H9 (cell line): ENCODE data around the gene YPEL1. TPM values are rescaled to one million over a fixed set of nuclear protein-coding genes. Genes with fewer than 3 reads are reported as not detected.

ENCODE experiments used
- DNase-seq: peaks from one replicate; pipeline ENCODE4 v3.0.0-alpha.2; 2017
- H2AFZ ChIP-seq: one replicate; pipeline ENCODE4 v1.6.1; 2013; ENCODE audit warnings: mild to moderate bottlenecking, low read length, control low read depth, moderate library complexity
- H2AK5ac ChIP-seq: 2 replicates; pipeline ENCODE4 v1.6.1; 2013; ENCODE audit warnings: low read length, control low read depth, mixed read lengths; ENCODE audit not compliant: insufficient read length
- H2BK120ac ChIP-seq: one replicate; pipeline ENCODE4 v1.6.1; 2013; ENCODE audit warnings: low read depth, mild to moderate bottlenecking, low read length, control low read depth, inconsistent platforms; ENCODE audit not compliant: poor library complexity, severe bottlenecking
- H2BK12ac ChIP-seq: 2 replicates; pipeline ENCODE4 v1.6.1; 2013; ENCODE audit warnings: low read length, control low read depth, mixed read lengths, low read depth; ENCODE audit not compliant: insufficient read length
- H2BK15ac ChIP-seq: 2 replicates; pipeline ENCODE4 v1.6.1; 2013; ENCODE audit warnings: low read depth, low read length, control low read depth
- H2BK20ac ChIP-seq: one replicate; pipeline ENCODE4 v1.6.1; 2013; ENCODE audit warnings: low read depth, mild to moderate bottlenecking, low read length, control low read depth, inconsistent platforms; ENCODE audit not compliant: poor library complexity, severe bottlenecking
- H2BK5ac ChIP-seq: 2 replicates; pipeline ENCODE4 v1.6.1; 2013; ENCODE audit warnings: low read length, control low read depth, mixed read lengths; ENCODE audit not compliant: insufficient read length
- H3K14ac ChIP-seq: 2 replicates; pipeline ENCODE4 v1.6.1; 2013; ENCODE audit warnings: low read length, control low read depth; ENCODE audit not compliant: insufficient read depth
- H3K18ac ChIP-seq: 2 replicates; pipeline ENCODE4 v1.6.1; 2013; ENCODE audit warnings: low read depth, mild to moderate bottlenecking, mixed read lengths, low read length, control low read depth; ENCODE audit not compliant: insufficient read length
- H3K23ac ChIP-seq: 2 replicates; pipeline ENCODE4 v1.6.1; 2013; ENCODE audit warnings: low read length, control low read depth, mixed read lengths, low read depth; ENCODE audit not compliant: insufficient read length
- H3K23me2 ChIP-seq: 2 replicates; pipeline ENCODE4 v1.6.1; 2013; ENCODE audit warnings: low read depth, mild to moderate bottlenecking, mixed read lengths, low read length, control low read depth; ENCODE audit not compliant: insufficient read length, poor library complexity, severe bottlenecking
- H3K27ac ChIP-seq: 2 replicates; pipeline ENCODE4 v1.5.1; 2013; ENCODE audit warnings: low read length, control low read depth, mixed read lengths, low read depth; ENCODE audit not compliant: insufficient read length
- H3K27me3 ChIP-seq: 2 replicates; pipeline ENCODE4 v1.6.1; 2013; ENCODE audit warnings: low read length, control low read depth, inconsistent platforms; ENCODE audit not compliant: insufficient read depth
- H3K4ac ChIP-seq: 2 replicates; pipeline ENCODE4 v1.6.1; 2013; ENCODE audit warnings: low read depth, mild to moderate bottlenecking, control low read depth, inconsistent platforms, low read length, moderate library complexity
- H3K4me1 ChIP-seq: 2 replicates; pipeline ENCODE4 v1.6.1; 2013; ENCODE audit warnings: low read length, control low read depth, inconsistent platforms; ENCODE audit not compliant: insufficient read depth
- H3K4me2 ChIP-seq: 2 replicates; pipeline ENCODE4 v1.6.1; 2013; ENCODE audit warnings: low read length, control low read depth, mixed read lengths; ENCODE audit not compliant: insufficient read length, insufficient read depth
- H3K56ac ChIP-seq: 2 replicates; pipeline ENCODE4 v1.6.1; 2013; ENCODE audit warnings: low read depth, mild to moderate bottlenecking, mixed read lengths, low read length, control low read depth; ENCODE audit not compliant: insufficient read length
- H3K79me1 ChIP-seq: 2 replicates; pipeline ENCODE4 v1.6.1; 2013; ENCODE audit warnings: low read depth, mild to moderate bottlenecking, moderate library complexity, low read length, control low read depth, inconsistent platforms; ENCODE audit not compliant: insufficient read depth, poor library complexity, severe bottlenecking
- H3K79me2 ChIP-seq: 2 replicates; pipeline ENCODE4 v1.6.1; 2013; ENCODE audit warnings: low read length, control low read depth, inconsistent platforms; ENCODE audit not compliant: insufficient read depth
- H3K9ac ChIP-seq: 2 replicates; pipeline ENCODE4 v1.6.1; 2013; ENCODE audit warnings: low read length, control low read depth, mixed read lengths; ENCODE audit not compliant: insufficient read length; ENCODE audit errors: extremely low read depth
- H3K9me3 ChIP-seq: one replicate; pipeline ENCODE4 v1.6.1; 2013; ENCODE audit warnings: low read depth, low read length, inconsistent platforms; ENCODE audit not compliant: control insufficient read depth
- H3T11ph ChIP-seq: one replicate; pipeline ENCODE4 v1.6.1; 2013; ENCODE audit warnings: mild to moderate bottlenecking, low read length, control low read depth, inconsistent platforms
- H4K20me1 ChIP-seq: one replicate; pipeline ENCODE4 v1.6.1; 2013; ENCODE audit not compliant: control insufficient read depth, insufficient read length, insufficient read depth
- H4K5ac ChIP-seq: 2 replicates; pipeline ENCODE4 v1.6.1; 2013; ENCODE audit warnings: low read depth, mild to moderate bottlenecking, mixed read lengths, low read length, control low read depth; ENCODE audit not compliant: insufficient read length
- H4K8ac ChIP-seq: replicated peaks from 2 replicates; pipeline ENCODE4 v1.6.1; 2013; ENCODE audit warnings: low read length, control low read depth, mixed read lengths, low read depth; ENCODE audit not compliant: insufficient read length
- H4K91ac ChIP-seq: 2 replicates; pipeline ENCODE4 v1.6.1; 2013; ENCODE audit warnings: low read depth, mild to moderate bottlenecking, moderate library complexity, mixed read lengths, low read length, control low read depth; ENCODE audit not compliant: insufficient read length
- H3K27ac Mint-ChIP-seq, 3 experiments: 2 replicates in 2 of 3; 3 replicates in 1 of 3; pipeline ENCODE4 v1.8.0; 2020 to 2021; ENCODE audit warnings: mixed read lengths in 3 of 3, mild to moderate bottlenecking in 1 of 3, moderate library complexity in 1 of 3
- H3K27me3 Mint-ChIP-seq: 2 replicates; pipeline ENCODE4 v1.8.0; 2021; ENCODE audit warnings: low read depth, mild to moderate bottlenecking, moderate library complexity, mixed read lengths
- H3K36me3 Mint-ChIP-seq, 3 experiments: 2 replicates in 2 of 3; 3 replicates in 1 of 3; pipeline ENCODE4 v1.8.0; 2020 to 2021; ENCODE audit warnings: low read depth in 3 of 3, mixed read lengths in 3 of 3; ENCODE audit not compliant: insufficient read depth in 1 of 3
- H3K4me1 Mint-ChIP-seq, 2 experiments: 2 replicates each; pipeline ENCODE4 v1.8.0; 2020; ENCODE audit warnings: mixed read lengths in 2 of 2
- H3K4me3 Mint-ChIP-seq, 2 experiments: 2 replicates in 1 of 2; 3 replicates in 1 of 2; pipeline ENCODE4 v1.8.0; 2020 to 2021; ENCODE audit warnings: mild to moderate bottlenecking in 2 of 2, mixed read lengths in 2 of 2, moderate library complexity in 1 of 2
- H3K9me3 Mint-ChIP-seq, 2 experiments: 2 replicates in 1 of 2; 3 replicates in 1 of 2; pipeline ENCODE4 v1.8.0; 2020; ENCODE audit warnings: mild to moderate bottlenecking in 2 of 2, mixed read lengths in 2 of 2, moderate library complexity in 1 of 2
- WGBS: extraction: QIAGEN DNeasy Blood & Tissue Kit; methylation state at CpG from one replicate; pipeline ENCODE4 v1.1.7; 2013; ENCODE audit warnings: missing lambda C conversion rate, low lambda C conversion rate, mixed read lengths; ENCODE audit not compliant: insufficient read length; ENCODE audit errors: extremely low coverage; 5-methylcytosine and 5-hydroxymethylcytosine counted together
- total RNA-seq: library from RNA; stranded (reverse); gene quantifications from 2 replicates; pipeline ENCODE4 v1.2.1, GENCODE V29; 2021
- TF ChIP-seq, protein P1 (sequence below): fragments of 200-600 bp; sonication (generic); conservative IDR thresholded peaks from 3 replicates; pipeline ENCODE4 v1.8.0; 2021; ENCODE audit warnings: antibody characterized with exemption, mild to moderate bottlenecking

YPEL1 gene
- total RNA-seq, 1 experiment from 2014 or later, result 5.4 TPM

DNA sequence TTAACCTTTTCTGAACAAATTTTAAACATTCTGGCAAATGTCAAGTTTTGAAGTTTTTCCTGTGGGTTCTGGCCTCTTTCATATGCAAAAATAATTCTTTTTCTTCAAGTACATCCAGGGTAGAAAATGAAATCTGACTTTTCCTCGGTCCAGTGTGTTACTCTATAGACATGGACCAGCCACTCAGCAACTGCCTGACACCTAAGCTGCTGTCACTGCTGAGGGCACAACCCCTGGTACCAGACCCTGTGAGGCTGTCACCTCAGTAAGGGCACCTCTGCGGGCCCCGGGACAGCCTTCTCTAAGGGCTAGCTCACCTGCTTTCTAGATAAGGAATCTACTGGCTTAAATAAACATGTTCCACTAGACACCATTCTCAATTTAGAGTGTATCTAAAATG lies 36.0 kb downstream of the YPEL1 start:
- no peak overlapping the region for H2BK15ac ChIP-seq
- peaks cover 21 to 61% (median 49%) of the 10 kb centered on the region in 3 experiments for H3K36me3 Mint-ChIP-seq
- H2BK120ac ChIP-seq, result no peak overlapping the region
- H3K4me1 Mint-ChIP-seq, result 0 out of 4 replicates have a peak, but pooled peaks cover 0 to 2% of the 10 kb centered on the region in 2 experiments
- no peaks in the 10 kb centered on the region for H3K23me2 ChIP-seq
- H3K27ac ChIP-seq, result no peak overlapping the region
- H3K4me3 Mint-ChIP-seq, result no peak overlapping the region
- no peak overlapping the region for H3K14ac ChIP-seq
- no peak overlapping the region for H3K23ac ChIP-seq
- no peak overlapping the region for H3K4ac ChIP-seq
- no peaks in the 10 kb centered on the region for H3K9me3 Mint-ChIP-seq
- peak overlapping the region in 1 of 3 experiments; percentile 70; a peak in 1 of 7 replicates for H3K27ac Mint-ChIP-seq
- H3T11ph ChIP-seq, result no peak overlapping the region
- DNase-seq, result no peak
- no peak overlapping the region for H2BK5ac ChIP-seq
- H3K4me2 ChIP-seq, result no peak overlapping the region
- H3K27me3 ChIP-seq, result no peaks in the 10 kb centered on the region
- no peak overlapping the region for H2BK20ac ChIP-seq
- no CpG with 5 or more reads among the region's 3 CpGs for WGBS
- H3K27me3 Mint-ChIP-seq, result no peaks in the 10 kb centered on the region
- H3K79me2 ChIP-seq, result no peaks in the 10 kb centered on the region
- no peak overlapping the region for H4K5ac ChIP-seq
- TF ChIP-seq, protein P1, sequence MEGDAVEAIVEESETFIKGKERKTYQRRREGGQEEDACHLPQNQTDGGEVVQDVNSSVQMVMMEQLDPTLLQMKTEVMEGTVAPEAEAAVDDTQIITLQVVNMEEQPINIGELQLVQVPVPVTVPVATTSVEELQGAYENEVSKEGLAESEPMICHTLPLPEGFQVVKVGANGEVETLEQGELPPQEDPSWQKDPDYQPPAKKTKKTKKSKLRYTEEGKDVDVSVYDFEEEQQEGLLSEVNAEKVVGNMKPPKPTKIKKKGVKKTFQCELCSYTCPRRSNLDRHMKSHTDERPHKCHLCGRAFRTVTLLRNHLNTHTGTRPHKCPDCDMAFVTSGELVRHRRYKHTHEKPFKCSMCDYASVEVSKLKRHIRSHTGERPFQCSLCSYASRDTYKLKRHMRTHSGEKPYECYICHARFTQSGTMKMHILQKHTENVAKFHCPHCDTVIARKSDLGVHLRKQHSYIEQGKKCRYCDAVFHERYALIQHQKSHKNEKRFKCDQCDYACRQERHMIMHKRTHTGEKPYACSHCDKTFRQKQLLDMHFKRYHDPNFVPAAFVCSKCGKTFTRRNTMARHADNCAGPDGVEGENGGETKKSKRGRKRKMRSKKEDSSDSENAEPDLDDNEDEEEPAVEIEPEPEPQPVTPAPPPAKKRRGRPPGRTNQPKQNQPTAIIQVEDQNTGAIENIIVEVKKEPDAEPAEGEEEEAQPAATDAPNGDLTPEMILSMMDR, result no peak
- no peak overlapping the region for H2AFZ ChIP-seq
- no peak overlapping the region for H3K56ac ChIP-seq
- H3K4me1 ChIP-seq, result no peaks in the 10 kb centered on the region
- no peak overlapping the region for H3K18ac ChIP-seq
- H4K91ac ChIP-seq, result no peak overlapping the region
- no peaks in the 10 kb centered on the region for H3K9me3 ChIP-seq
- H4K8ac ChIP-seq, result no peak overlapping the region
- no peak overlapping the region for H2BK12ac ChIP-seq
- H2AK5ac ChIP-seq, result no peak overlapping the region
- no peak overlapping the region for H3K9ac ChIP-seq
- H4K20me1 ChIP-seq, result no peaks in the 10 kb centered on the region
- H3K79me1 ChIP-seq, result no peaks in the 10 kb centered on the region
